ENCODE measurements around the gene PTDSS2. TPM values are rescaled to one million over a fixed set of nuclear protein-coding genes. Genes with fewer than 3 reads are reported as not detected.
A peak's percentile ranks its signal among the peaks of the same experiment; 100 is the strongest.

The PTDSS2 gene
- total and polyA plus RNA-seq, 5 experiments from 2014 or later: 9.0 to 30.2 (median 13.0) TPM

GRCh38 chr11:437228-437870 lies 12.7 kb upstream of the PTDSS2 start:
- no peaks in the 10 kb centered on the region for H3K27me3 Mint-ChIP-seq
- H3K9me3 Mint-ChIP-seq: no peaks in the 10 kb centered on the region
- H3K27ac Mint-ChIP-seq: peak overlapping the region in 1 of 10 donors; percentile 79
- ATAC-seq: no peak
- DNase-seq: peak in 1 of 10 donors; percentile 2
- POLR2A ChIA-PET: interaction anchor here (1.4 kb wide), 1 partner anchor 21 kb away, joined by 5 read pairs; no protein-coding TSS in a partner anchor
- H3K4me3 Mint-ChIP-seq: peak overlapping the region in 1 of 10 donors; percentile 15
- H3K36me3 Mint-ChIP-seq: no peaks in the 10 kb centered on the region
- peaks cover 11 to 40% (median 27%) of the 10 kb centered on the region in 4 donors for H3K4me1 Mint-ChIP-seq

- DNase-seq: peak in 2 of 10 donors; percentile 3 to 52
- no peak overlapping the region for H3K4me3 Mint-ChIP-seq
These were observed 11.8 kb upstream of the PTDSS2 start for GRCh38 chr11:438101-438844.

GRCh38 chr11:439315-440064 lies 10.6 kb upstream of the PTDSS2 start:
- DNase-seq: peak in 1 of 10 donors; percentile 4
- no peak for ATAC-seq
- no peaks in the 10 kb centered on the region for H3K9me3 Mint-ChIP-seq
- H3K4me3 Mint-ChIP-seq: peak overlapping the region in 6 of 10 donors; percentile 34 to 52 (median 42)
- no peaks in the 10 kb centered on the region for H3K27me3 Mint-ChIP-seq
- POLR2A ChIA-PET: interaction anchor here (0.9 to 5.5 kb wide), 3 partner anchors 13 to 33 kb away, joined by 3 to 52 read pairs (median 3); partner anchors contain the start of gene SIGIRR
- H3K27ac Mint-ChIP-seq: peak overlapping the region in 5 of 10 donors; percentile 6 to 76 (median 27)
- peaks cover 11 to 40% (median 27%) of the 10 kb centered on the region in 4 donors for H3K4me1 Mint-ChIP-seq
- H3K36me3 Mint-ChIP-seq: no peaks in the 10 kb centered on the region

More at GRCh38 chr11:438101-438844, 11.8 kb upstream of the PTDSS2 start:
- POLR2A ChIA-PET: interaction anchor here (1.4 to 5.5 kb wide), 2 partner anchors 22 kb away, joined by 5 to 52 read pairs; partner anchors contain the start of gene SIGIRR
- H3K36me3 Mint-ChIP-seq: no peaks in the 10 kb centered on the region
- no peaks in the 10 kb centered on the region for H3K27me3 Mint-ChIP-seq
- H3K4me1 Mint-ChIP-seq: peaks cover 11 to 40% (median 27%) of the 10 kb centered on the region in 4 donors
- ATAC-seq: no peak
- no peaks in the 10 kb centered on the region for H3K9me3 Mint-ChIP-seq
- H3K27ac Mint-ChIP-seq: no peak overlapping the region

GRCh38 chr11:440065-441042 lies 9.7 kb upstream of the PTDSS2 start:
- Mint-ChIP-seq H3K9me3 (no peaks in the 10 kb centered on the region), H3K27ac (peak overlapping the region in 6 of 10 donors; percentile 36 to 76 (median 54)), H3K4me3 (peak overlapping the region in 9 of 10 donors; percentile 43 to 84 (median 72)), H3K4me1 (peaks cover 11 to 37% (median 27%) of the 10 kb centered on the region in 4 donors), H3K36me3 (no peaks in the 10 kb centered on the region), H3K27me3 (no peaks in the 10 kb centered on the region)
- peak in 1 of 10 donors; percentile 3 for DNase-seq
- no peak for ATAC-seq
- POLR2A ChIA-PET: interaction anchor here (0.6 to 5.5 kb wide), 6 partner anchors 9 to 233 kb away, joined by 3 to 52 read pairs (median 4); partner anchors contain the start of genes BET1L, PTDSS2 and SIGIRR

DNA sequence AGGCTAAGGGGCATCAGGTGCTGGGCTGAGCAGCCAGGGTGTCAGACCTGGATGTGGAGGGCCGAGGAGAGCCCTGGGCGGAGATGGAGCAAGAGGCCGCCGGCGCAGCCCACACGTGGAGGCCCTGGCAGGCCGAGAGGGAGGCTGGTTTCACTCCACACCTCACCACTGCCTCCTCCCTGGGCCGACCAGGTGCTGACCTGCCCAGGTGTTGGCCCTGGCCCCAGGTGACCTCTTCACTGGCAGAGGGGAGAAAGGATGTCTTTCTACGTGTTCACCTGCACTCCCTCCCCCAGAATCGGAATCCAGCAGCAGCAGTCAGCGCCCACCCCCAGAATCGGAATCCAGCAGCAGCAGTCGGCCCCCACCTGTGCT lies 9.0 kb upstream of the PTDSS2 start:
- Mint-ChIP-seq H3K27me3 (no peaks in the 10 kb centered on the region), H3K27ac (peak overlapping the region in 5 of 10 donors; percentile 41 to 63 (median 61)), H3K9me3 (no peaks in the 10 kb centered on the region), H3K4me1 (peaks cover 11 to 37% (median 27%) of the 10 kb centered on the region in 4 donors), H3K36me3 (no peaks in the 10 kb centered on the region), H3K4me3 (peak overlapping the region; percentile 43 to 84 (median 72))
- no peak for ATAC-seq
- POLR2A ChIA-PET: interaction anchor here (1.1 to 5.5 kb wide), 6 partner anchors 9 to 234 kb away, joined by 3 to 52 read pairs (median 4); partner anchors contain the start of genes BET1L, PTDSS2 and SIGIRR
- DNase-seq: peak in 1 of 10 donors; percentile 49

DNA sequence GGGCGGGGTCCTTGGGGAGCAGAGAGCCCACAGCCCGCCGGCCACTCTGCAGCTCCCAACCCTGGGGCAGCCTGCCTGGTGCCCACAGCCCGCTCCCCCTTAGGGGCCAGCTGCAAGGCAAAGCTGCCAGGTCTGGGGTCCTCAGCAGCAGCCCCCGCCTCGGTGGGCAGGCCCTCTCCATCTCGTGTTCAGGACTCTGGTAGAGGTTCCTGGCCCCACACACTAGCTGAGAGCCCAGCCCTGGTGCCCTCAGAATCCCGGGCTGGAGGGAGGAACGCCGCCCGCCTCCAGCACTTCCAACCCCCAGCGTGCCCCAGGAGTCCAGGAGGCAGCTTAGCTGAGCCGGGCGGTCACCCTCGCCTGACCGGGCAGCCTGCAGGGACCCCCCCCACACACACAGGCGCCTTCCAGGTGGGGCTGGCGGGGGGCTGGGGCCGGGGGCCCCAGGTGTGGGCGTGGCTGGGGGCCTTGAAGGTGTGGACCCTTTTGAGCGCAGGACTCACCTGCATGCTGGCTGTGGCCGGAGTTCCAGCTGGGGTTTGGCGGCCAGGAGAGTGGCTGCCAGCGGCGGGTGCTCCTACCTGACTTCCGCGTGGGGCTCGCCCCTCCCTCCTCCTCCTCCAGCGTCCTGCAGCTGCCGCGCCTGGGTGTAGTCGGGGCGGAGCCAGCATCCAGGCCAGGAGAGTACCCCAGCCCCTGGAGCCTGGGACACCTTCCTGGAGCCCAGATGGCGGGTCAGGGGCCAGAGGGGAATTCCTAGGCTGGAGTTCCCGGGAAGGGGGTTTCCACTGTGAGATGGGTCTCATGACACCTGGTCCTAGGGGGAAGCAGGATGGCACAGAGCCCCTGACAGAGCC lies 8.4 kb upstream of the PTDSS2 start, which contains the start of gene ANO9:
Gene ANO9 (minus strand): TSS at position 594 of the 857 bp plus-strand sequence. CDS start 85 bp downstream, at position 509.
- Mint-ChIP-seq H3K36me3 (no peaks in the 10 kb centered on the region), H3K27me3 (no peaks in the 10 kb centered on the region), H3K4me1 (peaks cover 9 to 33% (median 27%) of the 10 kb centered on the region in 4 donors), H3K4me3 (peak within 1 kb of the TSS; percentile 60 to 84 (median 72)), H3K9me3 (no peaks in the 10 kb centered on the region), H3K27ac (peak within 1 kb of the TSS in 8 of 10 donors; percentile 41 to 87 (median 62))
- ATAC-seq (peak; percentile 95 to 98), DNase-seq (peak; percentile 35 to 74 (median 53))
- POLR2A ChIA-PET: interaction anchor here (0.6 to 5.5 kb wide), 8 partner anchors 8 to 235 kb away, joined by 3 to 52 read pairs (median 4); partner anchors contain the start of genes BET1L, PTDSS2 and SIGIRR

GRCh38 chr11:442611-443081 lies 7.4 kb upstream of the PTDSS2 start:
- Mint-ChIP-seq H3K27ac (peak overlapping the region in 1 of 10 donors; percentile 70), H3K4me3 (peak overlapping the region in 2 of 10 donors; percentile 45), H3K4me1 (peaks cover 4 to 29% (median 22%) of the 10 kb centered on the region in 4 donors), H3K36me3 (no peaks in the 10 kb centered on the region), H3K9me3 (no peaks in the 10 kb centered on the region), H3K27me3 (no peaks in the 10 kb centered on the region)
- DNase-seq: peak in 1 of 10 donors; percentile 56
- POLR2A ChIA-PET: interaction anchor here (3.5 to 5.5 kb wide), 2 partner anchors 26 to 36 kb away, joined by 19 to 52 read pairs; partner anchors contain the start of gene SIGIRR
- no peak for ATAC-seq

GRCh38 chr11:443542-444199 lies 6.4 kb upstream of the PTDSS2 start:
- peak overlapping the region in 1 of 10 donors; percentile 44 for H3K4me3 Mint-ChIP-seq
- DNase-seq (no peak), ATAC-seq (no peak)
- H3K36me3 Mint-ChIP-seq: no peaks in the 10 kb centered on the region
- POLR2A ChIA-PET: interaction anchor here (0.7 to 5.5 kb wide), 3 partner anchors 27 to 37 kb away, joined by 3 to 52 read pairs (median 19); partner anchors contain the start of gene SIGIRR
- H3K4me1 Mint-ChIP-seq: peaks cover 6 to 31% (median 28%) of the 10 kb centered on the region in 4 donors
- peak overlapping the region in 3 of 10 donors; percentile 1 to 18 (median 2) for H3K27ac Mint-ChIP-seq
- no peaks in the 10 kb centered on the region for H3K27me3 Mint-ChIP-seq
- H3K9me3 Mint-ChIP-seq: no peaks in the 10 kb centered on the region

- Mint-ChIP-seq H3K9me3 (no peaks in the 10 kb centered on the region), H3K27me3 (no peaks in the 10 kb centered on the region), H3K36me3 (no peaks in the 10 kb centered on the region), H3K27ac (peak overlapping the region in 1 of 10 donors; percentile 11), H3K4me3 (peak overlapping the region in 1 of 10 donors; percentile 26), H3K4me1 (peaks cover 8 to 31% (median 27%) of the 10 kb centered on the region in 4 donors)
- POLR2A ChIA-PET: interaction anchor here (0.7 to 7.8 kb wide), 3 partner anchors 30 to 38 kb away, joined by 3 to 144 read pairs (median 19); partner anchors contain the start of gene SIGIRR
- ATAC-seq (no peak), DNase-seq (peak in 1 of 10 donors; percentile 53)
These were observed 5.5 kb upstream of the PTDSS2 start for GRCh38 chr11:444396-445144.
